GM12864 (cell line): ENCODE data around the gene NR3C2.

Experiments used
- DNase-seq: peaks from one replicate; pipeline ENCODE4 v3.0.0-alpha.2; 2011; ENCODE audit warnings: low read depth
- H3K4me3 ChIP-seq: 2 replicates; pipeline ENCODE4 v1.5.1; 2011; ENCODE audit warnings: mild to moderate bottlenecking, low read depth, low read length, control low read depth
- CTCF ChIP-seq: IDR thresholded peaks from 2 replicates; pipeline ENCODE4 v1.5.1; 2011; ENCODE audit warnings: low read depth, mild to moderate bottlenecking, moderate library complexity, low read length, control low read depth, inconsistent platforms; ENCODE audit errors: missing control alignments

NR3C2 gene

GRCh38 chr4:148426643-148427042 lies 15.6 kb downstream of the NR3C2 start:
- DNase-seq: no peak
- TF ChIP-seq CTCF: no peak
- H3K4me3 ChIP-seq: no peak overlapping the region

GRCh38 chr4:148425327-148426110 lies 16.7 kb downstream of the NR3C2 start:
- no peak for DNase-seq
- TF ChIP-seq CTCF: no peak
- no peak overlapping the region for H3K4me3 ChIP-seq

DNA sequence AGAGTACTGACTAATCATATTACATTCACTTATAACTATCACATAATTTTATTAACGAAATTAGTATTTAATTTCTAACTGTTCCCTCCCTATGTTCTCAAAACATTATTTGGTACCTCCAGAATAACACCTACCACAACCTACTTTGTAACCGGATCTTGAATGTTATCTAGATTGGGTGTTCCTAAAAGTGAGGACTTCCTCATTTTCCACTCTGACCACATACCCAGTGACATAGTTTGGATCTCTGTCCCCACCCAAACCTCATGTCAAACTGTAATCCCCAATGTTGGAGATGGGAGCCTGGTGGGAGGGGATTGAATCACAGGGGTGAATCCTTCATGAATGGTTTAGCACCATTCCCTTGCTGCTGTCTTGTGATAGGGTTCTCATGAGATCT lies 21.8 kb downstream of the NR3C2 start:
- no peak for DNase-seq
- no peak for TF ChIP-seq CTCF
- H3K4me3 ChIP-seq: no peak overlapping the region

DNA sequence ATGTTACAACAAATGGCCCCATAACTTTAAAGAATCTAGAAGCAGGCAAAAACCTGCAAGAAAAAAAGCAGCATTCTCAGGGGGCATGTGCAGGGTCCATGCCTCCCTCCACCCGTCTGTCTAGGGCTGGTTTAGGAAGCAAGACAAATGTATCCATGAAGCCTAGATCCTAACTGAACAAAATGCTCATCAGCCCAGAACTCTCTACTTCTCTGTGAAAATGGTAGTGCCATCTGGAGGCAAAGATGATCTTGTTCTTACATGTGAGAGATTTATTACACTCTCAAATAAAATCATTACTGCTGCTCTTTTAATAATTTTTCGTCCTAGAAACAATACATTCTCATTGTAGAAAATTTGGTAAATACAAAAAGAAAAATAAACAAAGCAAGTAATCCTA lies 26.7 kb downstream of the NR3C2 start:
- no peak for DNase-seq
- no peak for TF ChIP-seq CTCF
- no peak overlapping the region for H3K4me3 ChIP-seq

- DNase-seq: no peak
- TF ChIP-seq CTCF: no peak
- H3K4me3 ChIP-seq: no peak overlapping the region
Observed at GRCh38 chr4:148412460-148412994, 29.7 kb downstream of the NR3C2 start.

- no peak for DNase-seq
- no peak for TF ChIP-seq CTCF
- H3K4me3 ChIP-seq: no peak overlapping the region
Observed at GRCh38 chr4:148405161-148405893, 36.9 kb downstream of the NR3C2 start.
